H1 (cell line): Measurements from ENCODE around the gene AGPAT3. TPM values are rescaled to one million over a fixed set of nuclear protein-coding genes. Genes with fewer than 3 reads are reported as not detected.

Experiments
- ATF3 ChIP-seq: IDR thresholded peaks from 2 replicates; pipeline ENCODE4 v1.6.1; 2011; ENCODE audit warnings: low read depth, mild to moderate bottlenecking, low read length; ENCODE audit not compliant: insufficient read depth
- BACH1 ChIP-seq: IDR thresholded peaks from 2 replicates; pipeline ENCODE4 v1.6.1; 2012; ENCODE audit warnings: low read length, improper control_type of control experiment
- CBX8 ChIP-seq: fragments of 300-800, 300-1000 bp; sonication (generic); IDR thresholded peaks from 2 replicates; pipeline ENCODE4 v1.7.1; 2016; ENCODE audit warnings: low read depth, low read length, borderline replicate concordance
- CREB1 ChIP-seq: IDR thresholded peaks from 2 replicates; pipeline ENCODE4 v1.6.1; 2012; ENCODE audit warnings: inconsistent platforms
- E2F6 ChIP-seq: IDR thresholded peaks from 2 replicates; pipeline ENCODE4 v1.6.1; 2012; ENCODE audit warnings: inconsistent platforms
- KDM1A ChIP-seq: fragments of 200-600, 300-600 bp; sonication (generic); IDR thresholded peaks from 2 replicates; pipeline ENCODE4 v1.7.1; 2016; ENCODE audit warnings: mild to moderate bottlenecking, low read length, borderline replicate concordance
- MAFK ChIP-seq: IDR thresholded peaks from 2 replicates; pipeline ENCODE4 v1.6.1; 2012; ENCODE audit warnings: low read depth, mild to moderate bottlenecking, improper control_type of control experiment, low read length
- POLR2A ChIP-seq, 2 experiments: IDR thresholded peaks; 1 replicate in 1 of 2; 2 replicates in 1 of 2; pipeline ENCODE4 v1.6.1; 2011; ENCODE audit warnings: low read depth in 2 of 2, low read length in 2 of 2, mild to moderate bottlenecking in 2 of 2; ENCODE audit errors: control extremely low read depth in 1 of 2
- SIRT6 ChIP-seq: IDR thresholded peaks from one replicate; pipeline ENCODE4 v1.7.1; 2012; ENCODE audit warnings: low read length, inconsistent platforms
- SIX5 ChIP-seq: IDR thresholded peaks from 2 replicates; pipeline ENCODE4 v1.6.1; 2011; ENCODE audit warnings: mild to moderate bottlenecking, low read depth, low read length
- SP2 ChIP-seq: IDR thresholded peaks from 2 replicates; pipeline ENCODE4 v1.6.1; 2012; ENCODE audit warnings: mild to moderate bottlenecking, low read length, inconsistent platforms
- SRF ChIP-seq: IDR thresholded peaks from 2 replicates; pipeline ENCODE4 v1.6.1; 2011; ENCODE audit warnings: mild to moderate bottlenecking, low read depth, low read length, moderate library complexity
- TAF1 ChIP-seq: IDR thresholded peaks from 2 replicates; pipeline ENCODE4 v1.6.1; 2011; ENCODE audit warnings: mild to moderate bottlenecking, low read depth, low read length
- TCF12 ChIP-seq: IDR thresholded peaks from 2 replicates; pipeline ENCODE4 v1.6.1; 2011; ENCODE audit warnings: low read depth, mild to moderate bottlenecking, low read length
- polyA plus RNA-seq, 7 experiments: library from polyadenylated mRNA; depleted of rRNA in 3 of 7; stranded (reverse) in 5 of 7; unstranded in 2 of 7; fragments of >200 nt in 5 of 7; fragments of 200-250 nt in 2 of 7; gene quantifications; 1 replicate in 5 of 7; 2 replicates in 1 of 7; 4 replicates in 1 of 7; pipeline versions ENCODE4 v1.2.1 to v1.2.3, GENCODE V29; 2011 to 2013; ENCODE audit warnings: missing spikeins in 2 of 7, mixed read lengths in 2 of 7
- total RNA-seq: library from RNA; stranded (reverse); fragmentation: NEBNext Ultra II Directional; extraction: Animal tissue kit (Norgen Biotek cat#: 25700); gene quantifications from 2 replicates; pipeline ENCODE4 v1.2.1, GENCODE V29; 2021
- TF ChIP-seq, protein P1 (sequence below), 3 experiments: IDR thresholded peaks; 1 replicate in 2 of 3; 2 replicates in 1 of 3; pipeline versions ENCODE4 v1.5.1 to v1.6.1; 2011; ENCODE audit warnings: low read length in 3 of 3, mild to moderate bottlenecking in 3 of 3, inconsistent platforms in 2 of 3, low read depth in 1 of 3, moderate library complexity in 1 of 3; ENCODE audit not compliant: insufficient read depth in 1 of 3; ENCODE audit errors: control extremely low read depth in 1 of 3

Gene AGPAT3
- total and polyA plus RNA-seq, 2 of the 8 experiments (the other 6 are each of a cell fraction or from before 2014, with no cell fraction given) = 5.8 to 7.3 TPM

- TF ChIP-seq, protein P1, sequence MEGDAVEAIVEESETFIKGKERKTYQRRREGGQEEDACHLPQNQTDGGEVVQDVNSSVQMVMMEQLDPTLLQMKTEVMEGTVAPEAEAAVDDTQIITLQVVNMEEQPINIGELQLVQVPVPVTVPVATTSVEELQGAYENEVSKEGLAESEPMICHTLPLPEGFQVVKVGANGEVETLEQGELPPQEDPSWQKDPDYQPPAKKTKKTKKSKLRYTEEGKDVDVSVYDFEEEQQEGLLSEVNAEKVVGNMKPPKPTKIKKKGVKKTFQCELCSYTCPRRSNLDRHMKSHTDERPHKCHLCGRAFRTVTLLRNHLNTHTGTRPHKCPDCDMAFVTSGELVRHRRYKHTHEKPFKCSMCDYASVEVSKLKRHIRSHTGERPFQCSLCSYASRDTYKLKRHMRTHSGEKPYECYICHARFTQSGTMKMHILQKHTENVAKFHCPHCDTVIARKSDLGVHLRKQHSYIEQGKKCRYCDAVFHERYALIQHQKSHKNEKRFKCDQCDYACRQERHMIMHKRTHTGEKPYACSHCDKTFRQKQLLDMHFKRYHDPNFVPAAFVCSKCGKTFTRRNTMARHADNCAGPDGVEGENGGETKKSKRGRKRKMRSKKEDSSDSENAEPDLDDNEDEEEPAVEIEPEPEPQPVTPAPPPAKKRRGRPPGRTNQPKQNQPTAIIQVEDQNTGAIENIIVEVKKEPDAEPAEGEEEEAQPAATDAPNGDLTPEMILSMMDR (IDR thresholded peaks at IDR 0.05; ENCODE audit: control extremely low read depth in 1 of 3, insufficient read depth in 1 of 3, low read depth in 1 of 3, low read length in 3 of 3) = peak; percentile 85 to 93 (median 87)
- TF ChIP-seq TAF1 (no peak), CREB1 (no peak), SIX5 (no peak), SP2 (no peak), ATF3 (0 out of 2 replicates have a peak, but pooled peaks have one; percentile 13), BACH1 (no peak), E2F6 (no peak), MAFK (no peak), SRF (no peak), KDM1A (no peak), TCF12 (no peak), POLR2A (IDR thresholded peaks at IDR 0.05; ENCODE audit: control extremely low read depth in 1 of 2, low read depth in 2 of 2, low read length in 2 of 2) (no peak), SIRT6 (no peak), CBX8 (no peak)
Observed at GRCh38 chr21:43975469-43976098, 110.6 kb downstream of the AGPAT3 start (continued).
